GM19239 (cell line): ENCODE data around the gene SPEF1.
A peak's percentile ranks its signal among the peaks of the same experiment; 100 is the strongest.
"Not testable (repeated sequence)": the region's sequence is repeated elsewhere in the genome, so short reads cannot be mapped to it uniquely, and the experiment has no call there.

ENCODE experiments used
- DNase-seq: peaks from one replicate; pipeline ENCODE4 v3.0.0; 2011; ENCODE audit warnings: low spot score; ENCODE audit not compliant: insufficient read length
- FAIRE-seq: peaks from 2 replicates; lab custom pipeline; 2011; peaks lifted over from hg19 to GRCh38; lab: Jason Lieb, UNC

Gene SPEF1

DNA sequence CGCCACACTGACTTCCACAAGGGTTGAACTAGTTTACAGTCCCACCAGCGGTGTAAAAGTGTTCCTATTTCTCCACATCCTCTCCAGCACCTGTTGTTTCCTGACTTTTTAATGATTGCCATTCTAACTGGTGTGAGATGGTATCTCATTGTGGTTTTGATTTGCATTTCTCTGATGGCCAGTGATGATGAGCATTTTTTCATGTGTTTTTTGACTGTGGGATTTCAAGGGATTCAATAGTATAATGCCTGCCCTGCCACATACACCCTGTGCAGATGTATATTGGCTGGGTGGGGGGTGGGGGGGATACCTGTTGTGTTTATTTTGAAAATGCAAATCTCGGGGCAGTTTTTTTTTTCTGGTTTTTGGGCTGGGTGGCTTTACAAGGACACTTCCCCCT lies 12.9 kb upstream of the SPEF1 start:
- not testable (repeated sequence) for DNase-seq, FAIRE-seq

DNA sequence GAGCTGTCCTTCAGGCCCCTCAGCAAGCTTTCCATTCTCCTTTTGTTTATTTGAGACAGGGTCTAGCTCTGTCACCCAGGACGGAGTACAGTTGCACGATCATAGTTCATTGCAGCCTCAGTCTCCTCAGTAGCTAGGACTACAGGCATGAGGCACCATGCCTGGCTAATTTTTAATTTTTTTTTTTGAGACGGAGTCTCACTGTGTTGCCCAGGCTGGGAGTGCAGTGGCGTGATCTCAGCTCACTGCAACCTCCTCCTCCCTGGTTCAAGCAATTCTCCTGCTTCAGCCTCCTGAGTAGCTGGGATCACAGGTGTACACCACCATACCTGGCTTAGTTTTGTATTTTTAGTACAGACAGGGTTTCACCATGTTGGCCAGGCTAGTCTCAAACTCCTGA lies 8.0 kb upstream of the SPEF1 start:
- FAIRE-seq, result not testable (repeated sequence)

DNA sequence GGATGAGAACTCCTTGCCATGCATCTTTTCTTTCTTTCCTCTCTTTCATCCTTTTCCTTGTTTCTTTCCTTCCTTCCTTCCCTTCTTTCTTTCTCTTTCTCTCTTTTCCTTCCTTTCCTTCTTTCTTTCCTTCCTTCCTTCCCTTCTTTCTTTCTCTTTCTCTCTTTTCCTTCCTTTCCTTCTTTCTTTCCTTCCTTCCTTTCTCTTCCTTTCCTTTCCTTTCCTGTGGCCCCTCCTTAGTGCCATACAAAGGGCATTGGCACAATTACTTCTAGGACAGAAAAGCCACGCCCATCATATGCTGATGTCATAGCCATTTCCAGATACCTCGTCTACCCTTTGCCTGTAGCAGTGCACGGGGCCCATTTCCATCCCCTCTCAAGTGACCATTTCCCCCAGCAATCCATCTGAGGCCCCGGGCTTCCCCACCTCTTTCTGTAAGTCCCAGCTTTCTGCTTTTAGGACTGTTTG lies 7.5 kb upstream of the SPEF1 start:
- FAIRE-seq, result no peak
- DNase-seq, result no peak

More for the DNA sequence above, 8.0 kb upstream of the SPEF1 start:
- not testable (repeated sequence) for DNase-seq

DNA sequence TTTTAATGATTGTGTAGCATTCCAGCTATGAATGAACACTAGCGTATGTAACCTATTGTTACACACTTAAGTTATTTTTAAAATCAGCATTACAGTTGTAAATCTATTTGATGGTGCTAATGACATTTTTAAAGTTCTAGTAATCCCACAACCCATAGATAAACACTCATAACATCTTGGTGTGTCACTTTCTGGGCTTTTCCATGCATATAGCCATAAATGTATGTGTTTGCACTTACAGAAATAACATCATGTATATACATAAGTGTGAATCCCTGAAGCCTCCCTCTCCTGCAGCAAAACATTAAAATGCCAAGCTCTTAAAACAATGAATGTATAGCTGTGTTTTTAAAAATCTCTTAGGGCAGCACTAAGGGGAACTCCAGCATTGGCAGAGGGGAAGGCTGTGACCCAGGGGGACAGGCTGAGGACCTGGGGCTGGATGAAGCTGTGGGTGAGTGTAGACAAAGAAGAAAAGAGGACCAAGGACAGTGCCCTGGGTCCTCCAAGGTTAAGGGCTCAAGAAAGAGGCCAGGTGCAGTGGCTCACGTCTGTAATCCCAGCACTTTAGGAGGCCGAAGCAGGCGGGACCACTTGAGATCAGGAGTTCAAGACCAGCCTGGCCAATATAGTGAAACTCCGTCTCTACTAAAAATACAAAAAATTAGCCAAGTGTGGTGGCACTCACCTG lies 6.2 kb upstream of the SPEF1 start:
- FAIRE-seq (peak; percentile 14), DNase-seq (no peak)

DNA sequence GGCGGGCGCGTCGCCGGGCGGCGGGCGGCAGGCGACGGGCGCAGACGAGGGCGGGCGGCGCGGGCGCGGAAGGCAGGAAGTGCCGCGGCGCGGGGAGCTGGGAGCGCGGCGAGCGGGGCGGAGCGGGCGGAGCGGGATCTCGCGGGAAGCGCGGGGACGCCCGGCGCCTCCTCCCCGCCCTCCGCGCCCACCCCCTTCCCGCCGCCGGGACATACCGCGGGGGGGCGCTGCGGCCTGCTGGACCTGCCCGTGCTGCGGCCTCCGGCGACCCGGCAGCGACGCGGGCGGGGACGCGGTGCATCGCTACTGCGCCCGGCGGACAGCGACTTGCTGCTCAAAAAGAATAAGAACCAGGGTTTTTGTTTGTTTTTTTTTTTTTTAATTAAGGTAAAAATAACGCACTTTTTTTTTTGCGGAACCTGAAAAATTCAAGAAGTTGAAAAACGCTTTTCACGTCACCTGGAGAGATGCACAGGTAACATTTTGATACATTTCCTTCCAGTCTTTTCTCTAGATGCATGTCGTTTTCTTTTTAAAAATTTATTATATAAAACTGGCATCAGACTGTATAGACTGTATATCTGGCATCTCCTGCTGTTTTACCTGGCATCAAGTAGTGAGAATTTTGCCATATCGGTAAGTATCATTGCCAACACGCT lies 5.5 kb upstream of the SPEF1 start, which contains the start of gene CENPB:
Gene CENPB (minus strand): TSS at position 76 of the 659 bp plus-strand sequence. CDS start 257 bp downstream, outside the sequence.
- FAIRE-seq (peak; percentile 70), DNase-seq (peak; percentile 99)

DNA sequence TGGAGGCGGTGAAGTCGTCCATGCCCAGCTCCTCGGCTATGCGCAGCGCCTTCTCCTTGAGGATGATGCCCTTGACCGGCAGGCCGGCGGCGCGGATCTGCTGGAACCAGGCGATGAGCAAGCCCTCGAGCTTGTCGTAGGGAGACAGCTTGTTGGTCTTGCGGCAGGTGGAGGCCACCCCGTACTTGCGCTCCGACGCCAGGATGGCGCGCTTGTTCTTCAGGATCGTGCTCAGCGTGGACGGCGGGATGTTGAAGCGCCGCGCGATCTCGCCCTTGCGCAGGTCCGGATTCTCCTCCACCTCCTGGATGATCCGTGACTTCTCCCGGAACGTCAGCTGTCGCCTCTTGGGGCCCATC lies 4.9 kb upstream of the SPEF1 start:
- DNase-seq, result peak; percentile 78
- peak; percentile 80 for FAIRE-seq

DNA sequence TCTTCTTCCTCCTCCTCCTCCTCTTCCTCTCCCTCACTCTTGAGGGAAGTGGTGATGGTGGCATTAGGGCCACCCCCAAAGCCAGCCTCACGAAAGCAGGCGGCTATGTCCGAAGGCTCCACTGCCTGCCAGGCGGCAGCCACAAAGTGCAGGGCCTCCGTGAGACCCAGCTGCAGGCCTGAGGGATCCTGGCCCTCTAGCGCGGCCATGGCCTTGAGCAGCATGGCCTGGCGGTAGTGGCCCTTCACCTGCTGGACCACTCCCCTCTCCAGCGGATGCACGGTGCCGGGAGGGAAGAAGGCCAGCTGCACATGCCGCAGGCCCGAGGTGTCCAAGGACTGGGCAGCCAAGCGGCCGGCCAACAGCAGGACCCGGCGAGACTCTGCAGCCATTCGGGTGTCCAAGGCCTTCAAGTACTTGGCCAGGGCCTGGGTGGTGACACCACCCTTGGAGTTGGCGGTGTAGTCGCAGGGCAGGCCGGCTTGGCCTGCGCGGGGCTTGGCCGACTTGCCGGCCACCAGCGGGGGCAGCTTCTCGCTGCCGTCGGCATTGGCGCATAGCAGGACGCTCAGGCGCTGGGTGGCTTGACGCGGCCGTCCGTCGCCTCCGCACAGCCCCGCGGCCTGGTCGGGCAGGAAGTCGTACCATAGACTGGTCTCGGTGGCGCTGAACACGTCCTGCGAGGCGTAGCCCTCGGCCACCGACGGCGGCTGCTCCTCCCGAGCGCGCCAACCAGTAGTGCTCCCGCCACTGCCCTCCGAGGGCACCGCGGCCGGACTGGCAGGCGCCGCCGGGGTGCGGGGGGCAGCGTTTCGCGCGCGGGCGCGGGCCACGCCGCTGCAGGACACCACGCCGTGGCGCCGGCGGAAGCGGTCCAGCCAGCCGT lies 4.2 kb upstream of the SPEF1 start:
- FAIRE-seq (no peak), DNase-seq (no peak)

DNA sequence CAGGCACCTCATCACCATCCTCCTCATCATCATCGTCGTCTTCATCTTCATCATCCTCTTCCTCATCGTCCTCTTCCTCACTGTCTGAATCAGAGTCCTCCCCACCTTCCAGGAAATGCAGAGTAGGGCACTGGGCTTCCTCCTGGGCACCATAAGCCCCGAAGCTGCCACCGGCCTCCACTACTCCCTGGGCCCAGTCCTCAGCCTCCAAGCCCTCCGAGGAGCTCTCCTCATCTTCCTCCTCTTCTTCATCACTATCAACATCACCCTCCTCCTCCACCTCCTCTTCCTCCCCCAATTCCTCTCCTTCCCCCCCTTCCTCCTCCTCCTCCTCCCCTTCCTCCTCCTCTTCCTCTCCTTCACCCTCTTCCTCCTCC lies 3.6 kb upstream of the SPEF1 start:
- FAIRE-seq (no peak), DNase-seq (no peak)

DNA sequence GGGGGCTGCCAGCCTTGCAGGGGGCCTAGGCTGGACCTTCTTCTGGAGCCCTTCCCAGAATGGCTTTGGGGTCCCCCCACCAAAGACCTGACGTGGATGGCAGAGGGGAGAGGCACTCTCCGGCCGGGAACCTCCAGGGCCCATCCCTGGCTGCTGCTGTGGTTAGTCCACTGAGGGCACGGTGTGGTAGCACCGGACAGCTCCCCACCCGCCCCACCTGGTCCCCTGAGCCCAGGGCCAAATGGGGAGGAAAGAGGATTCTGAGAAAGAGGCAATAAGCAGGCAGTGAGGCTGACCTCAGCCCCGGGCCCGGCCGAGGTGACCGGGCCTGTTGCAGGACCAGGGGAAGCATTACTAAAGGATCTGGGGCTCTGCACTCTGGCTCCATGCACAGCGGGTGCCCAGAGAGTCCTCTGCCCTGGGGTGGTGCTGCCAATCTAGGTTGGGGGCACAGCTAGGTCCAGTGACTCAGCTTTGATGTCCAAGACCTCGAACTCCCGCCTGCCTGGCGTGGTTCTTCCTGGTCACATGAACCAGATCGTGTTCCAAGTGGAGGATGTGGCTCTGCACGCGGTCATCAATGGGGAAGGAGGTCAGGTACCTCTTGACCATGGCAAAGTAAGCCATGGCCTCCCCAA lies 3.1 kb upstream of the SPEF1 start:
- DNase-seq, result no peak
- FAIRE-seq, result no peak

DNA sequence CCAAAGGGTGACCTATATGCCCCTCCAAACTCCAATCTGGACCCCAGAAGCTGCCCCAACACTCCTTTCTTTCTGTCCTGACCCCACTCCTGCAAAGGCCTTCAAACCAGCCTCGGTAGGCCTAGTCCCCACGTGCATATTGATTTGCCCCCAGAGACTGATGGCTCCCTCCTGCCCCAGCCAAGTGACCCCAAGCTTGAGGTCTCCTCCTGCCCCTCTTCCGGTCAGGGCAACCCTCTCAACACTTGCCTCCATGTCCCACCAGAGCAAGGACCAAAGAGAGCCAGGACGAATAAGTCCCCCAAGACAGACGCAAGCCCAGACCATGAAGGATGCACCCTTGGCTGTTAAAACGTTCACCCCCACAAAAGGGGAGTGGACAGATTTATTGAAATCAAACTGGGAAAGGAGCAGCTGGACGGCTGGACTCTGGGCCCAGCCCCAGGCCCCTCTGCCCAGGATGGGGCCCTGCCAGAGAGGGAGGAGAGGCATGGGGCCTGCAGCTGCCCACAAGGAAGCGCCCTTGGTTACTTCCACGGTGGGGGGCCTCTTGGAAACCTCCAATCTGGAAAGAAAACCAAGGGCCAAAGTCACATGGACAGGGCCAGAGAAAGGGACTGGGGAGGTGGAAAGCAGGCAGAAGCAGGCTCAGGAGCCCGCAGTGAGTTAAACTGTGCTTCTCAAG lies 2.4 kb upstream of the SPEF1 start:
- FAIRE-seq, result no peak
- no peak for DNase-seq

DNA sequence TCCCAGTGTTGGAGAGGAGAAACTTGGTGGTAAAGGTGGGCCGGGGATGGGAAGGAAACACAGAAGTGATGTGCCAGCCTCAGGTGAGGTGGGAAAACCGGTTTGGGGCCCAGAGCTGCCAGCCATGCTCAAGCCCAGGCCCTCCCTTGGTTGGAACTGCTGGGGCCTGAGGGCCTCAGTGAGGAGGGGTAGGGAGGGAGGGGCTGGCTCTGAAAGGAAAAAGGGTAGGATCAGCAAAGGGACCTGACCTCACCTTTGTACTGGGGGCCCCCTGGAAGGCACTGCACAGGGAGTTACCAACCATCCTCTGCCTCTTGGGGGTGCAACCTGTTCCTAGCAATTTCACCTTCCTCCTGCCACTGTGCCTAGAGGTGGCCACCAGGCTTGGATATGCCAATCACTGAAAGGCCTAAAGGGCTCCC lies 1.8 kb upstream of the SPEF1 start:
- FAIRE-seq (no peak), DNase-seq (no peak)

DNA sequence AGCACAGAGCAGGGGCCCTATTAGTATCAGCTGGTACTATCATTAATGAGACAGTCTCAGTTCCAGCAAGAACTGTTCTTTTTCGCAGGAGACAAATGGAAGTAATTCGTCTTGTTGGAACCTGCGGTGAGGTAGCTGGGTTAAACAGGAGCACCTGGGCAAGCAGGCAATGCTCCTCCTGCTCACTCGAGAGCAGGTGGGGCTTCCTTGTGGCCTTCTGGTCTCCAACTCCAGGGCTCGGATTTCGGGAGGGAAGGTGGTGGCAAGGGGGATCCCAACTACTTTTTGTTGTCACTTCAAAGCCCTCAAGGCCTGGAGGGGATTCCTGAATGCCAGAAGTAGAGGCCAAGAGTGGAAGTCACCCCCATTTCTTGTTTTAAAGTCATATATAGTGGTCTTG lies 1.3 kb upstream of the SPEF1 start:
- DNase-seq (no peak), FAIRE-seq (no peak)

DNA sequence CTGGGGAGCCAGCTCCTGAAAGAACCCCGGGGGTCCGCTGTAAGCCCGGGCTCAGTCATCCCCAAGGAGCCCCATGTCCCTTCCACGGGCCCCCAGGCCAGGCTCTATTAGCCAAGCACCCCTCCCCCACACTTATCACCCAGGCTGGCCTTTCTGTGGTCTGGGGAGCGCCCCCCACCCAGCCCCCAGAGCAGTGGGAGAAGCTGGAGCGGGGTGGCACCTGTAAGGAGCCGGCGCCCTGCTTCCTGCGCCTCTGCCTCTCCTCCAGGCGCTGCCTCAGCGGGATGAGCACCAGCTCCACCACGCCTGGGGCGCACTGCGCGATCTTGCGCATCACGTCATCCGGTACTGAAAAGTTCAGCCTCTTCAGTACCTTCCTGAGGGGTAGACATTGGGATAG lies 2.3 kb downstream of the SPEF1 start:
- FAIRE-seq (no peak), DNase-seq (no peak)

DNA sequence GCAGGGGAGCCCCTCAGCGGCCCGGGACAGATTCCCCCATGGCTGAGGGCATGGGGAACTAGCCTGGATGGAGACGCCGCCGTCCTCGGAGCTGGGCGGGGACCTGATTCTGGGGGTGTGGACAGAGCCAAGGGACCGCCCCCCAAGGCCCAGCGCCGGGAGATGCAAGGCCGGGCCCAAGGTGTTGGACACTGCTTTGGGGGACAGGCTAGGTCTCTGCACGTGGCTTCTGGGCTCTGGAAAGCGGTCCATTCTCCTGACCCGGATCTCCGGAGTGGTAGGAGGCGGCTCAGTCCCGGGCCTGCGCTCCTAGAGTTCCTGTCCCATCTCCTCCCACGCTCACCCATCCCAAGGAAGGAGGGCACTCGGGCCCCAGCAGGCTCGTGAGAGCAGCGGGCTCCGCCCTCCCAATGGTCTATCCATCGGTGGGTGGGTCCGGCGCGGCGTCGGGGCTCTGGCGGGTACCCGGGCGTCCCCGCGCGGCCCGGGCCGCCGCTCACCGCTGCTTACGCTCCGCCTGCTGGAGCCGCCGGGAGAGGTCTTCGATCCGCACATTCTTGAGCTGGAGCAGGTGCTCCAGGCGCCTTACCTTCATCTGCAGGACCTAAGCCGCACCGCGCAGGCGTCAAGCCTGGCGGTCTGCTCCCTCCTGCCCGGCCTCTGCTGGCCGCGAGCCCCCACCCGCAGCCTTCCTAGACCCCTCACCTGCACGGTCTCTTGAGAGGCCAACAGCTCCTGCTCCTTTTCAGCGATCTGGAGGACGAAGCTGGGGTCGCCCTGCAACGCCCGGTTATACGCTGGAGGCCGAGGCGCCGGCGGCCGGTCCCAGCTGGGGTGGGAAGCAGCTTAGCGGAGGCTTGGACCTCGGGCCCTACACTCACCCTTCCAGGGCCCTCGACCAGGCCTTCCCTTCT lies 3.3 kb downstream of the SPEF1 start:
- FAIRE-seq (no peak), DNase-seq (no peak)

DNA sequence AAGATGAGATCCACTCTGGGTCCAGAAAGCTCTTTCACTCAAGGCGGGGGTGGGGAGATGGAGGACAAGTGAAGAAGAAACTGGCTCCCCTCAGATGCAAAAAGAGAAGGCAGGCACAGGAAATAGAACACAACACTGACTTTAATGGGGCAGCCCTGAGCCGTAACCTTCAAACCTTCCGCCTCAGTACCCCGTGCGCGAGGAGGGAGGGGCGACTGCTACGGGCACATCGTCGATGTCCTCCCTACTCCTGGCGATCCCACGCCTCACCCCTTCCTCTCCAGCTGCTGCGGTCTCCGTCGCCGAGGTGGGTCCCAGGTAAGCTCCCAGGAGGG lies 3.9 kb downstream of the SPEF1 start:
- DNase-seq (no peak), FAIRE-seq (peak; percentile 45)

DNA sequence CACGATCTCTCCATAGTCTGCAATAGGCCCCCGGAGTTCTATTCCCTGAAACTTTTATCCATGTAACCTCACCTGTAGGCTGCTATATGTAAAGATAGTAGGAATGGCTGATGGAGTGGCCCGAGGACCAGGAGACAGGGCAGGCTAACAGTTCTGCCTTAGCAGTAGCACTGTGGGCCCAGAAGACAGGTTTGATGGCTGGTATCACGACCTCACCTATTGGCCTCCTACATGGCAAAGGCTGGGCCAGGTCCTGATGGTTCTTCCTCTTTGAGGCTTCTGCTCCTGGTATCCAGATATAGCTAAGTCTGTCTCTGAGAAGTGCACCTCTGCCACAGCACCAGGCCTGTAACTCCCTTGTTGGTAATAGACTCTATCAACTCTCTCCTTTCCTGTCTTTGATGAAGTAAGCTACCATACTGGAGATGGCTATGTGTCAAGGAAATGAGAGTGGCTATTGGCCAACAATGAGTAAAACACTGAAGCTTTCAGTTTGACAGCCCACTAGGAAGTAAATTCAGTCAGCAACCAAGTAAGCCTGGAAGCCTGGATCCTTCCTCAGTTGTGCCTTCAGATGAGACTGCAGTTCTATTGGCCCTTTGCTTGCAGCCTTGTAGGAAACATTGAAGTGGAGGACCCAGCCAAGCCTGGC lies 5.7 kb downstream of the SPEF1 start:
- no peak for FAIRE-seq

DNA sequence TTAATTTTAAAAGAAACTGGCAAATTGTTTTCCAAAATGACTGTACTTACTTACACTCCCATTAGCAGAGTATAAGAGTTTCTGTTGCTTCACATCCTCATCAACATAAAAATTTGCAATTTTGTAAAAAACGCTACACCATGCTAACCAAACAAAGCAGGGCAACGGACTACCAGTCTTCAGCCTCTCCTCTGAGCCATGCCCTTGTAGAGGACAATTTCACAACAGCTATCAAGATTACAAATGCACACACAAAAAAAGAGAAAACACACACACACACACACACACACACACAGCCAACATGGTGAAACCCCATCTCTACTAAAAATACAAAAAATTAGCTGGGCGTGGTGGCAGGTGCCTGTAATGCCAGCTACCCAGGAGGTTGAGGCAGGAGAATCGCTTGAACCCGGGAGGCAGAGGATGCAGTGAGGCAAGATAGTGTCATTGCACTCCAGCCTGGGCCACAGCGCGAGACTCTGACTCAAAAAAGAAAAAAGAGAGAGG lies 9.6 kb downstream of the SPEF1 start:
- FAIRE-seq (no peak), DNase-seq (no peak)

More for the DNA sequence above, 5.7 kb downstream of the SPEF1 start:
- no peak for DNase-seq
